IMR-90 (cell line): ENCODE measurements around the gene MTMR3.

ENCODE experiments used
- CTCF ChIP-seq: conservative IDR thresholded peaks from 2 replicates; pipeline ENCODE4 v1.5.1; 2012; ENCODE audit warnings: mild to moderate bottlenecking, low read depth, low read length, improper control_type of control experiment
- MXI1 ChIP-seq: IDR thresholded peaks from 2 replicates; pipeline ENCODE4 v1.6.1; 2012; ENCODE audit warnings: low read depth, mild to moderate bottlenecking, low read length, moderate library complexity, borderline replicate concordance
- NFE2L2 ChIP-seq: fragments of 150-350 bp; IDR thresholded peaks from 2 replicates; pipeline ENCODE4 v1.6.1; 2016; ENCODE audit warnings: low read depth, mild to moderate bottlenecking, low read length
- POLR2A ChIP-seq: IDR thresholded peaks from 2 replicates; pipeline ENCODE4 v1.6.1; 2012; ENCODE audit warnings: mild to moderate bottlenecking, low read depth, low read length
- RFX5 ChIP-seq: IDR thresholded peaks from 2 replicates; pipeline ENCODE4 v1.8.0; 2012; ENCODE audit warnings: low read depth, mild to moderate bottlenecking, low read length, moderate library complexity

DNA sequence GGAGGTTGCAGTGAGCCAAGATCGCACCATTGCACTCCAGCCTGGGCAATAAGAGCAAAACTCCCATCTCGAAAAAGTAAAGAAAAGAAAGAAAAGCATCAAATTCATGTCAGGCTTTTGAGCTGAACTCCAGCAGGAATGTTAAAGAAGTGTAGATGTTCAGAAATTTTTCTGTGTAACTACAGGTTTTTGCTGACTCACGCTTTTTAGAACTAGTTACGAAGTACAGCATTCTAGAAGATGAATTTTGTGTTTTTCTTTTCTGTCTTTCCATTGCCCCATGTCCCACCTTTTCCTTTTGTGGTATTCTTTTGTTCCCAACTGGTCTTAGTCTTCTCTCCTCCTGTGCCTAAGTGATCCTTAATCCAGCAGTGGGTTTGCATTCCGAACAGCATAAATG is 141.3 kb downstream of the MTMR3 start:
- no peak for TF ChIP-seq MXI1
- no peak for TF ChIP-seq RFX5
- TF ChIP-seq POLR2A, result no peak
- TF ChIP-seq NFE2L2, result no peak
- no peak for TF ChIP-seq CTCF
